IPS-NIHi7 (cell line): Measurements from ENCODE around the gene AHCTF1.

Source experiments
- DNase-seq: peaks from one replicate; pipeline ENCODE4 v3.0.0; 2012; ENCODE audit warnings: mixed read lengths; ENCODE audit errors: extremely low spot score

The AHCTF1 gene, protein sequence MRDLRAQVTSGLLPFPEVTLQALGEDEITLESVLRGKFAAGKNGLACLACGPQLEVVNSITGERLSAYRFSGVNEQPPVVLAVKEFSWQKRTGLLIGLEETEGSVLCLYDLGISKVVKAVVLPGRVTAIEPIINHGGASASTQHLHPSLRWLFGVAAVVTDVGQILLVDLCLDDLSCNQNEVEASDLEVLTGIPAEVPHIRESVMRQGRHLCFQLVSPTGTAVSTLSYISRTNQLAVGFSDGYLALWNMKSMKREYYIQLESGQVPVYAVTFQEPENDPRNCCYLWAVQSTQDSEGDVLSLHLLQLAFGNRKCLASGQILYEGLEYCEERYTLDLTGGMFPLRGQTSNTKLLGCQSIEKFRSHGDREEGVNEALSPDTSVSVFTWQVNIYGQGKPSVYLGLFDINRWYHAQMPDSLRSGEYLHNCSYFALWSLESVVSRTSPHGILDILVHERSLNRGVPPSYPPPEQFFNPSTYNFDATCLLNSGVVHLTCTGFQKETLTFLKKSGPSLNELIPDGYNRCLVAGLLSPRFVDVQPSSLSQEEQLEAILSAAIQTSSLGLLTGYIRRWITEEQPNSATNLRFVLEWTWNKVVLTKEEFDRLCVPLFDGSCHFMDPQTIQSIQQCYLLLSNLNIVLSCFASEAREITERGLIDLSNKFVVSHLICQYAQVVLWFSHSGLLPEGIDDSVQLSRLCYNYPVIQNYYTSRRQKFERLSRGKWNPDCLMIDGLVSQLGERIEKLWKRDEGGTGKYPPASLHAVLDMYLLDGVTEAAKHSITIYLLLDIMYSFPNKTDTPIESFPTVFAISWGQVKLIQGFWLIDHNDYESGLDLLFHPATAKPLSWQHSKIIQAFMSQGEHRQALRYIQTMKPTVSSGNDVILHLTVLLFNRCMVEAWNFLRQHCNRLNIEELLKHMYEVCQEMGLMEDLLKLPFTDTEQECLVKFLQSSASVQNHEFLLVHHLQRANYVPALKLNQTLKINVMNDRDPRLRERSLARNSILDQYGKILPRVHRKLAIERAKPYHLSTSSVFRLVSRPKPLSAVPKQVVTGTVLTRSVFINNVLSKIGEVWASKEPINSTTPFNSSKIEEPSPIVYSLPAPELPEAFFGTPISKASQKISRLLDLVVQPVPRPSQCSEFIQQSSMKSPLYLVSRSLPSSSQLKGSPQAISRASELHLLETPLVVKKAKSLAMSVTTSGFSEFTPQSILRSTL (N-terminal part only)

DNA sequence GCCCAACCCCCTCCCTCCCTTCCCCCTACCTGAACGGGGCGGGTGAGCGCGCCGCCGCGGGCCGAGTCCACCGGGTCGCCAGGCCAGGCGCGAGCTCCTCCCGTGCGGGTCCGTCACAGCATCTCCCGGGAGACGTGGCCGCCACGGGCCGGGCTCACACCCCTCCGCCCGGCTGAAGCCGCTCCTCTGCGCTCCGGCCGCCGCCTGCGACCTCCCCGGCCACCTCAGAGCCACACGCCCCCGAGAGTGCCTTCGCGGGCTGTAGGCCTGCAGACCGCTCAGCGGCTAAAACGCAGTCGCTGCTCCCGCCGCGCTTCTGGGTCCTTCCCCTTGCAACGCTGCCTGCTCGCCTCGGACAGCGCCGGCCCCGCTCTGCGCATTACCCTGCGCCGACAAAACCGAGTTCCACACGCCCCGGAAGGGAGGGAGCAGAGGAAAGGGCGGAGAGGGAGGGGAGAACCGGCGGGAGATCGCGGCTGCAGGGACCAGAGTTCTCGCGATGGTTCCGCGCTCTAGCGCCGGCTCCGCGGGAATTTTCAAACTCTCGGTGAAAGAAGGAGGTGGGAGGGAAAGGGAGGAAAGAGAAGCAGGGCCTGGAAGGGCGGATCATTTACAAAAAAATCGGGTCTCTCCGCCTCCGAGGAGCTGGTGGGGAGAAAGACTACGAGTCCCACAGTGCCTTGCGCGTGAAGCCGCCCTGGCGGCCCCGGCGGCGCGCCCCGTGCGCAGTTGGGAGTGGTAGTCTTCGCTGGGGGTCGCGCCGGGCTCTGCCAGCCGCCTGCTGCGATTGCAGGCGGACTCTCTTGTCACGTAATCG is at the start of gene AHCTF1:
TSS of gene AHCTF1 (minus strand) at position 400 of the 817 bp plus-strand sequence. CDS start 13,578 bp downstream, outside the sequence.
- peak; percentile 96 for DNase-seq

DNA sequence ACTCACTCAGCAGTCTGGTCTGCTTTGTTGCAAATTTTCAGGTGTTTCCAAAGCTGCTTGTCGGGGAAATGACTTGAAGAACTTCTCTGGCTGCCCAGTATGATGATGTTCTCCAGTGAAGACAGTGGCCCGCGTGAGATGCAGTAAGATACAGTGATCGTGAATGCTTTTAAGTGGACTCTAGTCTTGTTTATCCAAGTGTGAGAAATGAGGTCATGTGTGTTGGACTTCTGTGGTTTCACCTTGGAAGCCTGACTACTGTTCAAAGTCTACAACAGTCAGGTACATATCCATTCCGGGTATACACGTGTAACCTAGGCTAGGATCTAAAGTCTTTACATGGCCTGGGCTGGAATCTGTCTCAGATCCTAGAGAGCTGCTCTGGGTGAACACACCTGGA is 47.0 kb upstream of the AHCTF1 start:
- no peak for DNase-seq

DNA sequence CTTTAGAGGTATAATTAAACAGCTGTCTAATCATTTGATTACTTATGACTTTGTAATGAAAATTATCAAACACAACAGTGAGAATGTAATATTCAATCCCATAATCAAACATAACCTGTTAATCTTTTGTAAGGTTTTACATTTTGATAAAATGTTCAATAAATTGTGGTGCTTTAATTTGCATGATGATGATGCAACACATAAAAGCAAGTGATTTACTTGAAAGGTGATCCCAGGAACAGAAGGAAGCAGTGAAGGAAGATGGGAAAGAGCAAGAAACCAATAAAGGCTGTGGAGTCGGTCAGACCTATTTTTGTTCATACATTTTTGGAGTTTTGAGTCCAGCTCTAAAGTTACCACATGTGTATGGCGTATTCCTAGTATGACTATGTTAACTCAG is 46.5 kb upstream of the AHCTF1 start:
- no peak for DNase-seq

DNA sequence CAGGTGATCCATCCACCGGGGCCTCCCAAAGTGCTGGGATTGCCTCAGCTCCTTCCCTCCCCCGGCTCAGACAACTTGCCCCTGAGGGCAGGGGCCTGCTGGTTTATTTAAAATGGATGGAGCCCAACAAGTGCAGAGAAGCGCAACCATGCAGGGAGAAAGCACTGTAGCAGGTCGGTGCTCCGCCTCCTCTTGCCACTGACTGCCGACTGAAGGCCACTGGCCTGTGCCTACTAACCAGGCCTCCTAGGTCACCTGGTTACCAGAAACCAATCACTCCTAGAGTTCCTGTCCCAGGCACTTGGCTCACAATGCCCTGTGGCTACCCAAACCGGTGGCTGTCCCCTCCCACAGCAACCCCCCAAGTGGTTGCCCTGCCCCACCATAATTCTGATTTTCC is 40.2 kb upstream of the AHCTF1 start:
- DNase-seq = no peak

DNA sequence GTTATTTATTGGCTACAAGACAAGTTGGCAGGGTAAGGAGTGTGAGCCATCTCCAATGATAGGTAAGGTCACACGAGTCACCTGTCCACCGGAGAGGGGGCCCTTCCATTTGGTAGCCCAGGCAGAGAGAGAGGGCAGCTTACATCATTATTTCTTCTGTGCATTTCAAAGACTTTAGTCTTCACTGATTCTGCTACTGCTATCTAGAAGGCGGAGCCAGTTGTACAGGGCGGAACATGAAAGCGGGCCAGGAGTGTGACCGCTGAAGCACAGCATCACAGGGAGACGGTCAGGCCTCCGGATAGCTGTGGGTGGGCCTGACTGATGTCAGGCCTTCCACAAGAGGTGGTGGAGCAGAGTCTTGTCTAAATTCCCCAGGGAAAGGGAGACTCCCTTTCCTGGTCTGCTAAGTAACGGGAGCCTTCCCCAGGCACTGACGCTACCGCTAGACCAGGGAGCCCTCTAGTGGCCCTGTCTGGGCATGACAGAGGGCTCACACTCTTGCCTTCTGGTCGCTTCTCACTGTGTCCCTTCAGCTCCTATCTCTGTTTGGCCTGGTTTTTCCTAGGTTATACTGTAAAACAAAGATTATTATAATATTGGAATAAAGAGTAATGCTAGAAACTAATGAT is 39.5 kb upstream of the AHCTF1 start:
- DNase-seq = no peak

DNA sequence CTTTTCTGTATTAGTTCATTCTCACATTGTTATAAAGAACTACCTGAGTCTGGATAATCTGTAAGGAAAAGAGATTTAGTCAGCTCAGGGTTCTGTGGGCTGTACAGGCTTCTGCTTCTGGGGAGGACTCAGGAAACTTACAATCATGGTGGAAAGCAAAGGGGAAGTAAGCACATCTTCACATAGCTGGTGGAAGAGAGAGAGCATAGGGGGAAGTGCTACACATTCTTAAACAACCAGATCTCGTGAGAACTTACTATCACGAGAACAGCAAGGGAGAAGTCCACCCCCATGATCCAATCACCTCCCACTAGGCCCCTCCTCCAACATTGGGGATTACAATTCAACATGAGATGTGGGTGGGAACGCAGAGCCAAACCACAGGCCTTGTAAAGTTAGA is 37.9 kb upstream of the AHCTF1 start:
- DNase-seq = no peak

DNA sequence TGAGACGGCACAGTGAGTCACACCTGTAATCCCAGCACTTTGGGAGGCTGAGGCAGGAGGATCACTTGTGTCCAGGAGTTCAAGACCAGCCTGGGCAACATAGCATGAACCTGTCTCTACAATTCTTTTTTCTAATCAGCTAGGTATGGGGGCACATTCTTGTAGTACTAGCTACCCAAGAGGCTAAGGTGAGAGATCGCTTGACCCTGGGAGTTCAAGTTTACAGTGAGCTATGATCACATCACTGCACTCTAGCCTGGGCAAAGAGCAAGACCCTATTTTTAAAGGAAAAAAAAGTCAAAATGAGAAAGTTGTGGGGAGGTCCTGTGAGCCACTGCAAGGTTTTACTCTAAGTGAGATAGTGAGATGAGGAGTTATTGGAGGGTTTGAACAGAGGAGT is 34.8 kb upstream of the AHCTF1 start:
- no peak for DNase-seq

DNA sequence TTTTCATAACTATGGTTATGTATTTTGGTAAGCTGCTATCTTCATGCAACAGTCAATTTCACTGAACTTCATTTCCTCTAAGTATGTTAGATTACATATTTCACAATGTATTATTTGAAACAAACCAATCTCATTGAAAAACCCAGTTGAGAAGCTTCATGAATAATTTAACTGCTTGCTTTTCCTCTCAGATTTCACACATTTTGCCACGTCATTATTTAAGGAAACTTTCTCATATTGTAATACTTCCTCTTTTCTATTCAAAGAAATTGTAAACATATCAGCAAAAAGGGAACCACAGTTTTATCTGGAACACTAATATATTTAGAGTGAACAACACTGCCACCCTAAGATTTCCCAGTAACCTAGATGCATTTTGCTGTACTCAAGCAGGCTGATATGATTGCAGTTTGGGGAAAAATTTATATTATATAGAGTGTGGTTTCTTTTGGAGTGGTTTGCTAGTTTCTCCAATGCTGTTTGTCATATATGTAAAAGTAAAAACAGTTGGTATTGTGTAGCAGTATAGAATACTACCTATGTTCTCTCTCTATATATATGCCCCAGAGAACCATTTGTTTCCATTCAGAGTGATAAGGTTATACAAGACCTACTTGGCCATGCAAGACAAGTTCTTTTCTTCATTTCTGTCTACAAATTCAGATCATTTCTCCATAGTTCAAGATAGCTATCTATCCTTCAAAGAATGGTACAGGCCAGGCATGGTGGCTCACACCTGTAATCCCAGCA is 28.4 kb upstream of the AHCTF1 start:
- DNase-seq = no peak

DNA sequence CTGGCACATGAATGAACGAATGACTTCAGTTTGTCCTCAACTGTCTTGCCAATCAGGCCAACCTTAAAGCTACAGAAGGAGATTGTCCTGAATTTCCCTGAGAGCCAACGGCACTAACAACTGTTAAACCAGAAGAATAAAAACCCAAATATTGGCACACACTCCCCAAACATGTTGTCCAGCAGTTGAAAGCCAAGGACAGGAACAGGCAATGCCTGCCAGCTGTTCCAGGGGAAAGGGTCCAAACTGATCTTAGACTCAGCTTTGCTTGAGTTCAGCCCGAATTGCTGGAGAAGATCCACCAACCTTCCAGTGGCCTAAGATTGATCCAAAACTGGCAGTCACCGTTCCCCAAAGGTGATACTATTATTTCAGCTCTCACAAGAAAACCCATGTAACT is 22.4 kb upstream of the AHCTF1 start:
- no peak for DNase-seq

DNA sequence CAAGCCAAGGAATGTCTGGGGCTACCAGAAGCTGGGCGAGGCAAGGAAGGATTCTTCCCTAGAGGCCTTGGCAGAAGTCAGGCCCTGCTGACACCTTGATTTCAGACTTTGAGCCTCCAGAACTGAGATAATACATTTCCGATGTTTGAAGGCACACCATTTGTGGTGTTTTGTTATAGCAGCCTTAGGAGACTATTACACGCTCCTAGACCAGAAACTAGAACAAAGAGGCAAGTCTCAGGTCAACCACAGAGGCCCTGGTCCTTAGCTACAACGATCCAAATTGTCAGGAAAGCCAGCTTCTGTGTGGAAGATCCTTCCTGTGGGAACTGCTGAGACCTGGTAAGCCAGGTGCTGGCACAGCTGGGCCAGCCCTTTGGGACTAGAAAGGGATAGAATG is 19.7 kb upstream of the AHCTF1 start:
- DNase-seq = no peak

DNA sequence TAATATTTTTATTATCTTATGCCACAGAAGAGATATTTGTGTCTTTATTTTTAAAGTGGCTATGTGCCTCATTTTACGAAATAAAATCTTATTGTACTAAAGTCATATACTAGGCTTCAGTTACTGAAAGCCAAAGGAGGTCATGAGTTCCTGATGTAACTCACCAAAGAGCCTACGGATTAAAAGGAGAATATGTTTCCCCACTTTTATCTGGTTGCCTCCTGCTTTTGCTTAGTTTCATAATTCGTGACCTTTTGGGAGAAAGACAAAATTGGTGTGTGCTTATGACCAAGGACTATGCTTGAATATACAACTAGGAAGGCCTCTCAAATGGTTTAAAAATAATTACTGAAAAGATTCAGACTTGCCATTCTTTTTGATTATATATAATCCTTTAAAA is 18.2 kb upstream of the AHCTF1 start:
- no peak for DNase-seq

DNA sequence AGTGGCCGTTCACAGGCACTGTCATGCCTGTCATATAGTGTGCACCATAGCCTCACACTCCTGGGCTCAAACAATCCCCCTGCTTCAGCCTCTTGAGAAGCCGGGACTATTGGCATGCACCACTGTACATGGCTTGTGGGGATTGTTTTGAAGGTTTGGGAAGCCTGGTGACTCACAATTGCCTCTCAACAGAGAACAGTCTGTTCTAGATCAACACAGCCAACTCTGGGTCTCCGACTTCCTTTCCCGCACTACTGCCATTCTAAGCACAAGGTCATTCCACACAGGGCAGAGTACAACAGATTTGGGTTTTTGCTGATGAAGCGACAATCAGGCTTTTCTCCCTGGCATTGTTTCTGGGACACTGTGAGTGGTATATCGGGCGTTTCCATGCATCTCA is 15.5 kb upstream of the AHCTF1 start:
- no peak for DNase-seq

DNA sequence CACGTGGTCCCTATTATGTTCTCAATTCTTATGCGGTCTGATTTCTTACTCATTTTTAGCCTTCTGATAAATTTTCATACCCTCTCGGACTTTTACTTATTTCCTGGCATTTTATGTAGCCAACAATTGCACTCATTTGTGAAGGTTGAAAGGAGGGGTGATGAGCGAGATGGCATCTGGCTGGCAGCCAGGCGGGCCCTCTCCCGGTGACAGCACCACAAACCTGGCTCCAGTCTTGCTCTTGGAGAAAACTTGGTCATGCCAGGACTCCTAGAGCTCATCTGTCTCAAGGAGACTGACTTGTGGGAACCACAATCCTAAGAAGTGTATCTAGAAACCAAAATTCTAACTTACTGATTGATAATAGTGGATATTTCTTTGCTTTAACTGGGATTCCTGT is 14.6 kb upstream of the AHCTF1 start:
- DNase-seq = no peak

DNA sequence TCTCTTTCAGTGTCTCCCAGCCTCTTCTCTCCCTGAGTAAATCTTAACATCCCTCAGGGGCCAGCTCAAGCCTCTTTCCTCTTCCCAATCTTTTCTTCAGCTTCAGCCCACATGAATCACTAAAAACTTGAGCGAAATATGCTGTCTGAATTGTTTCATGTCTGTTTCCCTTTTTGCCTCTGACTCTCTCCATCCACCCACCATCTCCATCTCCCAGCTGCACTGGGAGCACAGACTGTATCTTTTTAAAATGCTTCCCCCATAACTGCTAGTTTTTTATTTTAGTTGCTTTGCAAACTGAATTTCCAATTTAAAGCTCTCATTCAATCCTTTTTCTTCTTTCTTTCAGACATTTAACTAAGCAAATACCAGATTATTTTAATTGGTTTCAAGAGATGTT is 3.0 kb upstream of the AHCTF1 start:
- no peak for DNase-seq

DNA sequence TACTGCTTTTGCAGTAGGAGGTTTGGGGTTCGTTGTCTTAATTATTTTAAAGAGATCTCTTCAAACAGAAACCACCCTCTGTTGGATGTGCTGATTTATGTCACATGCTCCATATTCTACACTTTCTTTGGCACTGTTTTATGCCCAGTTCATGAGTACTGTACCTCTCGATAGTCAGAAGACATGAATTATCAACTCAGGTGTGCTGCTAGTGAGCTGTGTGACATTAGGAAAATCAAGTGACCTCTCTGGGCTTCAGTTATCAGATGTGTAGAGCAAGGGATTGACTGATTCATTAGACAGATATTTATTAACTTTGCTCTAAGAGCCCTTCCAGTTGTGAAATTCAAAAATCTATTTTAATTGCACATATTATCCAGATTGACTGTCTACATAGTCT is 2.1 kb upstream of the AHCTF1 start:
- DNase-seq = no peak

DNA sequence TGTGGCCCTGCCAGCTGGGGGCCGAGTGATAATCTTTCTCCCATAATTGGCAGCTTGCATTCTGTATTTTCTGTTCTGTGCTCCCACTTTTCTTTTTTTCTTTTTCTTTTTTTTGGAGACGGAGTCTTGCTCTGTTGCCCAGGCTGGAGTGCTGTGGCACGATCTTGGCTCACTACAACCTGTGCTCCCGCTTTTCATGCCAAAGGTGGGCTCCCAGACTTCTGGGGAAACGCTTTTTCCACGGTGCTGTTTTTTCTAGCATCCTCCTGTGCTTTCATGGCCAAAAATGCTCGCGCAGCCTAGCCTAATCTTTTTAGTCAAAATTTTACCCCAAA is 585 bp upstream of the AHCTF1 start:
- DNase-seq = no peak

DNA sequence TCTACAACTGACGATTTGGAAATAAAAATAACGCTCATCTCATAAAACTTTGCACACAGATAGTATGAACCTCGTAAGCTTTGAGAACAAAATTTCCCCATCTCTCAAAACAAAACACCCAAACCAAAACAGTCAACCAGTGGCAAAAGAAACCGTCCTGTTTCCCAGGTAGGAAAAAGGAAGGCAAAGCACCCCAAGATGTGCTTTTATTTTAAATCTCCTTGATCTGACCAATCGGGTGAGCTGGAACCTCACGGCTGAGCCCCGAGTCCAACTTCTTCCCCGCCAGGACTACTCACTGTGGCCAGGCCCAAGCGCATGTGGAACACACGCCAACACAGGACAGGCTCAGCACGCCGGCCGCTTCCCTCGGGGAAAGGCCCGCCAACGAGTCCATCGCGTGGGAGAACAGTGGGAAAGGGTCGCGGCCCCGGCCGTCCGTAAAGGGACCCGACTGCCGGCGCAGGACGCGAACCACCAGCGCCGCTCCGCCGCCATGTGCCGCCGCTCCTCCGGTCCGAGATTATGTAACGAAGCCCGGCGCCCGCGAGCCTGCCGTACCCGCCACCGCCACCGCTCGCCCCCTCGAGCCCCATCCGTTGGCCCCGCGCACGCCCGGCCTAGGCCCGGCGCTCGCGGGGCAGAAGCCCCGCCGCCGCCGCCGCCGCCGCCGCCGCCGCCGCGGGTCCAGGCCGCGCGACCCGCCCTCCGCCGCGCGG is 759 bp downstream of the AHCTF1 start:
- DNase-seq = peak; percentile 42

DNA sequence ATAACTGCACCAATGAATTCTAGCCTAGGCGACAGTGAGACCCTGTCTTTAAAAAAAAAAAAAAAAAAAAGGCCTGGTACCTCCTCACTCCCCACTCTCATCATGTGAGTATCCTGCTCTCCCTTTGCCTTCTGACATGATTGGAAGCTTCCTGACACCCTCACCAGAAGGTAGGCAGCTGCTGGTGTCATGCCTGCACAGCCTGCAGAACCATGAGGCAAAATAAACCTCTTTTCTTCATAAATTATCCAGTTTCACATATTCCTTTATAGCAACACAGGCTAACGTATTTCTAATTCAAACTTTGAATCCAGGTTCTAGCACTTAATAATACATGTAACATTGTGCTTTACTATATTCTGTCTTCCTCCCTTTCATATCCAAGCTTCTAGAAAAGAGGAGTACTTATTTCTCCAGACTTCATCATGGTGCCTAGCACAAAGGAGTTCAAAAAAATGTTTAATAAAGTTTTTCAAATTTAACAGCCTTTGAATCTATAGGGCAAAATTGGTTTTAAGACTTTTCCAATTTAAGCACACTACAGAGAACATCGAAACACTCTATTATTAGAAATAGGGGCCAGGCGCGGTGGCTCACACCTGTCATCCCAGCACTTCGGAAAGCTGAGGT is 5.6 kb downstream of the AHCTF1 start:
- no peak for DNase-seq

DNA sequence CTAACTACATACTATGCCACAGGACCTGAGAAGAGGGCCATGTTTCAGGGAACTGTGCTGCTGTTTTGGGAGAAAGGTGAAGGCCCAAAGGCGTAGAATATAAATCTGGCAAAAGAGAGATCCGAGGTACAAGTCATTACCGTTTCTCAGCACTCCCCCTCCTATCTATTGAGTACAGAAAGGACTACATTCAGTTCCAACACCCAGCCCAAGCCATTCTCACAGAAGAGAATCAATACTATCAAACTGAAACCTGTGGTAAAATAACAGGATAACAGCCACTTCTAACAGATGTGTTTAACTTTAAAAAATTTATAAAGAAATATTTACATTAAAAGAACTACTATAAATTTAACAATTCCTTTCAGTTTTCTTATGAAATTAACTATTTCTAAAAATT is 7.8 kb downstream of the AHCTF1 start:
- no peak for DNase-seq
